Liver (tissue), 9 donors: ENCODE results near the gene SLC1A2. TPM values are rescaled to one million over a fixed set of nuclear protein-coding genes. Genes with fewer than 3 reads are reported as not detected.

Experiments
- DNase-seq: peaks from one replicate; pipeline ENCODE4 v3.0.0-alpha.2; 2017; ENCODE audit warnings: low spot score
- H3K27ac ChIP-seq, 2 donors: one replicate each; pipeline ENCODE4 v1.7.0; 2013; ENCODE audit warnings: inconsistent platforms in 2 of 2, low read length in 2 of 2, control low read depth in 1 of 2, low read depth in 1 of 2, mild to moderate bottlenecking in 1 of 2
- H3K27me3 ChIP-seq, 4 donors: one replicate each; pipeline versions ENCODE4 v1.6.1 to v1.7.0; 2013; ENCODE audit warnings: low read length in 3 of 4, inconsistent platforms in 1 of 4, mild to moderate bottlenecking in 1 of 4, moderate library complexity in 1 of 4; ENCODE audit not compliant: control insufficient read depth in 4 of 4, insufficient read depth in 4 of 4
- H3K36me3 ChIP-seq, 4 donors: one replicate each; pipeline versions ENCODE4 v1.6.1 to v1.7.0; 2013; ENCODE audit warnings: low read length in 3 of 4, mild to moderate bottlenecking in 3 of 4, low read depth in 1 of 4, moderate library complexity in 1 of 4; ENCODE audit not compliant: control insufficient read depth in 4 of 4, insufficient read depth in 3 of 4
- H3K4me1 ChIP-seq, 4 donors: one replicate each; pipeline versions ENCODE4 v1.6.1 to v1.7.0; 2013; ENCODE audit warnings: low read length in 3 of 4, mild to moderate bottlenecking in 3 of 4, moderate library complexity in 1 of 4; ENCODE audit not compliant: control insufficient read depth in 4 of 4, insufficient read depth in 4 of 4
- H3K4me3 ChIP-seq, 3 donors: one replicate each; pipeline versions ENCODE4 v1.6.1 to v1.7.0; 2013; ENCODE audit warnings: low read length in 3 of 3, control low read depth in 1 of 3, low read depth in 1 of 3, mild to moderate bottlenecking in 1 of 3
- H3K9ac ChIP-seq, 2 donors: one replicate each; pipeline ENCODE4 v1.7.0; 2013; ENCODE audit warnings: low read length in 2 of 2, mild to moderate bottlenecking in 2 of 2, moderate library complexity in 2 of 2, control low read depth in 1 of 2, low read depth in 1 of 2
- H3K9me3 ChIP-seq, 4 donors: one replicate each; pipeline versions ENCODE4 v1.6.1 to v1.7.0; 2013; ENCODE audit warnings: low read length in 3 of 4; ENCODE audit not compliant: control insufficient read depth in 4 of 4
- EGR1 ChIP-seq, 2 donors: IDR thresholded peaks; 2 replicates each; pipeline ENCODE4 v1.6.1; 2016 to 2018; ENCODE audit warnings: antibody characterized with exemption in 2 of 2, low read depth in 2 of 2
- FOXA1 ChIP-seq: IDR thresholded peaks from 2 replicates; pipeline ENCODE4 v1.6.1; 2016; ENCODE audit warnings: antibody characterized with exemption
- FOXA2 ChIP-seq: IDR thresholded peaks from 2 replicates; pipeline ENCODE4 v1.6.1; 2016; ENCODE audit warnings: antibody characterized with exemption
- GABPA ChIP-seq, 2 donors: IDR thresholded peaks in 1 of 2; conservative IDR thresholded peaks in 1 of 2; 2 replicates each; pipeline ENCODE4 v1.6.1; 2016; ENCODE audit warnings: antibody characterized with exemption in 2 of 2, mild to moderate bottlenecking in 1 of 2, moderate library complexity in 1 of 2
- HNF4A ChIP-seq, 2 donors: conservative IDR thresholded peaks; 2 replicates each; pipeline ENCODE4 v1.6.1; 2016; ENCODE audit warnings: antibody characterized with exemption in 2 of 2, mild to moderate bottlenecking in 2 of 2
- JUND ChIP-seq, 2 donors: IDR thresholded peaks; 2 replicates each; pipeline ENCODE4 v1.6.1; 2016; ENCODE audit warnings: antibody characterized with exemption in 2 of 2
- RAD21 ChIP-seq, 2 donors: IDR thresholded peaks; 2 replicates each; pipeline ENCODE4 v1.6.1; 2016; ENCODE audit warnings: antibody characterized with exemption in 2 of 2, mild to moderate bottlenecking in 2 of 2
- RXRA ChIP-seq, 2 donors: IDR thresholded peaks; 2 replicates each; pipeline ENCODE4 v1.6.1; 2017 to 2018; ENCODE audit warnings: antibody characterized with exemption in 2 of 2, mild to moderate bottlenecking in 1 of 2
- SP1 ChIP-seq: IDR thresholded peaks from 2 replicates; pipeline ENCODE4 v1.6.1; 2018; ENCODE audit warnings: antibody characterized with exemption, mild to moderate bottlenecking
- TAF1 ChIP-seq: conservative IDR thresholded peaks from 2 replicates; pipeline ENCODE4 v1.6.1; 2016; ENCODE audit warnings: antibody characterized with exemption, mild to moderate bottlenecking
- YY1 ChIP-seq: IDR thresholded peaks from 2 replicates; pipeline ENCODE4 v1.6.1; 2016; ENCODE audit warnings: antibody characterized with exemption, mild to moderate bottlenecking
- WGBS: extraction: QIAGEN DNeasy Blood & Tissue Kit; methylation state at CpG from one replicate; pipeline ENCODE4 v1.1.7; 2013; 5-methylcytosine and 5-hydroxymethylcytosine counted together
- polyA plus RNA-seq, 2 donors: library from polyadenylated mRNA; stranded (reverse) in 1 of 2; unstranded in 1 of 2; fragments of 200-250 nt in 1 of 2; fragments of >200 nt in 1 of 2; fragmentation: Nextera tagmentation in 1 of 2; extraction: Ambion mirVana in 1 of 2; gene quantifications; one replicate each; pipeline versions ENCODE4 v1.2.1 to v1.2.3, GENCODE V29; 2013 to 2015
- total RNA-seq, 2 donors: library from RNA; depleted of rRNA; stranded (reverse); fragments of >200 nt; gene quantifications; one replicate each; pipeline ENCODE4 v1.2.3, GENCODE V29; 2014
- TF ChIP-seq, protein P1 (sequence below): IDR thresholded peaks from 2 replicates; pipeline ENCODE4 v1.6.1; 2016; ENCODE audit warnings: antibody characterized with exemption
- TF ChIP-seq, protein P2 (sequence below): fragments of 150-350 bp; IDR thresholded peaks from 2 replicates; pipeline ENCODE4 v1.5.1; 2017; ENCODE audit warnings: improper control_type of control experiment, low read depth, low read length; ENCODE audit not compliant: missing input control
- TF ChIP-seq, protein P3 (sequence below): IDR thresholded peaks from 2 replicates; pipeline ENCODE4 v1.6.1; 2016; ENCODE audit warnings: antibody characterized with exemption, mild to moderate bottlenecking
- TF ChIP-seq, protein P4 (sequence below): IDR thresholded peaks from 2 replicates; pipeline ENCODE4 v1.6.1; 2016; ENCODE audit warnings: antibody characterized with exemption
- TF ChIP-seq, protein P5 (sequence below): IDR thresholded peaks from 2 replicates; pipeline ENCODE4 v1.6.1; 2016; ENCODE audit warnings: antibody characterized with exemption
- donor health status: healthy.
- donor health status: healthy.
- donor health status: healthy.
- donor health status: healthy.
- donor health status: healthy.

SLC1A2 gene
- total and polyA plus RNA-seq, 4 donors = 6.4 to 19.5 (median 13.5) TPM

DNA sequence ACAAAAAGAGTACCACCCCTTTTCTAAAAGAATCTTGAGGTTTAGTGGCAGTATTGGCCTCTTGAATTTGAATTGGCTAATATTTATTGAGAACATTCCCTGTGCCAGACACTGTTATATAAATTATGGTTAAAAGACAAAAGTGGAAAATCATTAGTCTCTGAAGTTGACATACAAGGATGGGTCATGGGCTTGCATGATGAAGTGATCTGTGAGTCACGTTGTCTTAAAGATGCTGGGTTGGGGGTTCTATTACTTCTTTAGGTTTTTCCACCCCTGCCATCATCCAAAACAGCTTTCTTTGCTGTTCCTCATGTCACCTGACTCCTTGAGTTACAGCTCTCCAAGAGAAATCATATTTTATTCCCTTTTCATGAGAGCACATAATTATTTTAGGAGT lies 195.4 kb downstream of the SLC1A2 start:
- H3K27ac ChIP-seq = no peak overlapping the region
- WGBS = 91% methylated on average over 1 of the region's 1 CpG
- no peak for DNase-seq
- TF ChIP-seq, protein P1, sequence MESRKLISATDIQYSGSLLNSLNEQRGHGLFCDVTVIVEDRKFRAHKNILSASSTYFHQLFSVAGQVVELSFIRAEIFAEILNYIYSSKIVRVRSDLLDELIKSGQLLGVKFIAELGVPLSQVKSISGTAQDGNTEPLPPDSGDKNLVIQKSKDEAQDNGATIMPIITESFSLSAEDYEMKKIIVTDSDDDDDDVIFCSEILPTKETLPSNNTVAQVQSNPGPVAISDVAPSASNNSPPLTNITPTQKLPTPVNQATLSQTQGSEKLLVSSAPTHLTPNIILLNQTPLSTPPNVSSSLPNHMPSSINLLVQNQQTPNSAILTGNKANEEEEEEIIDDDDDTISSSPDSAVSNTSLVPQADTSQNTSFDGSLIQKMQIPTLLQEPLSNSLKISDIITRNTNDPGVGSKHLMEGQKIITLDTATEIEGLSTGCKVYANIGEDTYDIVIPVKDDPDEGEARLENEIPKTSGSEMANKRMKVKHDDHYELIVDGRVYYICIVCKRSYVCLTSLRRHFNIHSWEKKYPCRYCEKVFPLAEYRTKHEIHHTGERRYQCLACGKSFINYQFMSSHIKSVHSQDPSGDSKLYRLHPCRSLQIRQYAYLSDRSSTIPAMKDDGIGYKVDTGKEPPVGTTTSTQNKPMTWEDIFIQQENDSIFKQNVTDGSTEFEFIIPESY = no peak
- TF ChIP-seq GABPA (IDR thresholded peaks at IDR 0.05 in 1 of 2, conservative IDR thresholded peaks at IDR 0.05 in 1 of 2) (no peak), EGR1 (IDR thresholded peaks at IDR 0.05; ENCODE audit: low read depth in 2 of 2) (no peak), SP1 (no peak), RXRA (IDR thresholded peaks at IDR 0.05) (no peak), JUND (IDR thresholded peaks at IDR 0.05) (no peak), RAD21 (IDR thresholded peaks at IDR 0.05) (no peak)
- TF ChIP-seq, protein P2, sequence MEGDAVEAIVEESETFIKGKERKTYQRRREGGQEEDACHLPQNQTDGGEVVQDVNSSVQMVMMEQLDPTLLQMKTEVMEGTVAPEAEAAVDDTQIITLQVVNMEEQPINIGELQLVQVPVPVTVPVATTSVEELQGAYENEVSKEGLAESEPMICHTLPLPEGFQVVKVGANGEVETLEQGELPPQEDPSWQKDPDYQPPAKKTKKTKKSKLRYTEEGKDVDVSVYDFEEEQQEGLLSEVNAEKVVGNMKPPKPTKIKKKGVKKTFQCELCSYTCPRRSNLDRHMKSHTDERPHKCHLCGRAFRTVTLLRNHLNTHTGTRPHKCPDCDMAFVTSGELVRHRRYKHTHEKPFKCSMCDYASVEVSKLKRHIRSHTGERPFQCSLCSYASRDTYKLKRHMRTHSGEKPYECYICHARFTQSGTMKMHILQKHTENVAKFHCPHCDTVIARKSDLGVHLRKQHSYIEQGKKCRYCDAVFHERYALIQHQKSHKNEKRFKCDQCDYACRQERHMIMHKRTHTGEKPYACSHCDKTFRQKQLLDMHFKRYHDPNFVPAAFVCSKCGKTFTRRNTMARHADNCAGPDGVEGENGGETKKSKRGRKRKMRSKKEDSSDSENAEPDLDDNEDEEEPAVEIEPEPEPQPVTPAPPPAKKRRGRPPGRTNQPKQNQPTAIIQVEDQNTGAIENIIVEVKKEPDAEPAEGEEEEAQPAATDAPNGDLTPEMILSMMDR = no peak
- no peaks in the 10 kb centered on the region for H3K4me1 ChIP-seq
- no peaks in the 10 kb centered on the region for H3K27me3 ChIP-seq
- H3K9ac ChIP-seq = no peak overlapping the region
- no peak overlapping the region for H3K4me3 ChIP-seq
- H3K36me3 ChIP-seq = peaks cover 0 to 2% (median 0%) of the 10 kb centered on the region in 4 donors
- H3K9me3 ChIP-seq = no peaks in the 10 kb centered on the region

DNA sequence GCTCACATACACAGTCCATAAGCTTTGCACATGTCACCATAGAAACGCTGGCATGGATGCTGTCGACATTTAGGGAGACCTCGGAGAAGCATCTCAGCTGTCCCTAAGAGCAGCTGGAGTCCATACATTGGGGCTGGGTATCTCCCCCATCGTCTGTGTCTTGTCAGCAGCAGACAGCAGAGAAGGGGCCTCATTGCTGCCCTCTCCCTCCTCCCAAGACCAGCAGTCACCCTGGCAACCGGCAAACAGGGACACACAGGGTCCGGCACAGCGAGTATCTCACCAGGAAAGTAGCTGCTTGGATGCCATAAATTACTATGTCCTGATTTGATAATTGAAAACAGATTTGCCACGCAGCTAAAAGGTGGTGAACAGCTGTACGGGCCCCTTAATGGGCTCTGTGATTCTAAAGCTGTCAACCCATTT lies 196.0 kb downstream of the SLC1A2 start:
- DNase-seq = no peak
- 84% methylated on average over 9 of the region's 9 CpGs for WGBS
- TF ChIP-seq TAF1 = no peak
- no peak for TF ChIP-seq FOXA1
- no peak for TF ChIP-seq YY1
- Histone ChIP-seq H3K9me3 (no peaks in the 10 kb centered on the region), H3K4me1 (no peaks in the 10 kb centered on the region), H3K27ac (no peak overlapping the region), H3K4me3 (no peak overlapping the region), H3K9ac (no peak overlapping the region), H3K27me3 (no peaks in the 10 kb centered on the region), H3K36me3 (peaks cover 0 to 2% (median 0%) of the 10 kb centered on the region in 4 donors)

DNA sequence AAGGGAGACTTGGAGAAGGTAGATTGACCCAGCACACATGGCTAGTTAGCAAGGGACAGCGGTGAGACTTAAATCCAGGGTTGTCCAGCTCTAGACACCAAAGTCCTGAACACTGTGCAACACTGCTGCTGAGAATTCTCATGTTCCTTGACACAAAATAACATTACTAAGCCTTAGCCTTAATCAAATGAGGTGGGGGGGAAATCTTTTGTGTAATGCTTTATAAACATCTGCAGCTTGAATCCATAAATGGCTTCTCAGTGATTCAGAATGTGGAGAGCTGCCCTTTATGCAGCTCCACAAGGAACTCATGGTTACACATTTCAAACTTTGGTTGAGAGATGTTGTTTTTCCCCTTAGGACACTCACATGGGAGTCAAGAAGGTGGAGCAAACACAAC lies 200.4 kb downstream of the SLC1A2 start:
- DNase-seq = no peak
- no peak overlapping the region for H3K4me3 ChIP-seq
- H3K27me3 ChIP-seq = no peaks in the 10 kb centered on the region
- H3K4me1 ChIP-seq = no peaks in the 10 kb centered on the region
- H3K36me3 ChIP-seq = peaks cover 0 to 2% (median 0%) of the 10 kb centered on the region in 4 donors
- no peaks in the 10 kb centered on the region for H3K9me3 ChIP-seq
- no peak overlapping the region for H3K9ac ChIP-seq
- TF ChIP-seq, protein P3, sequence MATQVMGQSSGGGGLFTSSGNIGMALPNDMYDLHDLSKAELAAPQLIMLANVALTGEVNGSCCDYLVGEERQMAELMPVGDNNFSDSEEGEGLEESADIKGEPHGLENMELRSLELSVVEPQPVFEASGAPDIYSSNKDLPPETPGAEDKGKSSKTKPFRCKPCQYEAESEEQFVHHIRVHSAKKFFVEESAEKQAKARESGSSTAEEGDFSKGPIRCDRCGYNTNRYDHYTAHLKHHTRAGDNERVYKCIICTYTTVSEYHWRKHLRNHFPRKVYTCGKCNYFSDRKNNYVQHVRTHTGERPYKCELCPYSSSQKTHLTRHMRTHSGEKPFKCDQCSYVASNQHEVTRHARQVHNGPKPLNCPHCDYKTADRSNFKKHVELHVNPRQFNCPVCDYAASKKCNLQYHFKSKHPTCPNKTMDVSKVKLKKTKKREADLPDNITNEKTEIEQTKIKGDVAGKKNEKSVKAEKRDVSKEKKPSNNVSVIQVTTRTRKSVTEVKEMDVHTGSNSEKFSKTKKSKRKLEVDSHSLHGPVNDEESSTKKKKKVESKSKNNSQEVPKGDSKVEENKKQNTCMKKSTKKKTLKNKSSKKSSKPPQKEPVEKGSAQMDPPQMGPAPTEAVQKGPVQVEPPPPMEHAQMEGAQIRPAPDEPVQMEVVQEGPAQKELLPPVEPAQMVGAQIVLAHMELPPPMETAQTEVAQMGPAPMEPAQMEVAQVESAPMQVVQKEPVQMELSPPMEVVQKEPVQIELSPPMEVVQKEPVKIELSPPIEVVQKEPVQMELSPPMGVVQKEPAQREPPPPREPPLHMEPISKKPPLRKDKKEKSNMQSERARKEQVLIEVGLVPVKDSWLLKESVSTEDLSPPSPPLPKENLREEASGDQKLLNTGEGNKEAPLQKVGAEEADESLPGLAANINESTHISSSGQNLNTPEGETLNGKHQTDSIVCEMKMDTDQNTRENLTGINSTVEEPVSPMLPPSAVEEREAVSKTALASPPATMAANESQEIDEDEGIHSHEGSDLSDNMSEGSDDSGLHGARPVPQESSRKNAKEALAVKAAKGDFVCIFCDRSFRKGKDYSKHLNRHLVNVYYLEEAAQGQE = no peak
- TF ChIP-seq HNF4A (conservative IDR thresholded peaks at IDR 0.05) (no peak), SP1 (no peak), FOXA1 (no peak), FOXA2 (no peak), GABPA (IDR thresholded peaks at IDR 0.05 in 1 of 2, conservative IDR thresholded peaks at IDR 0.05 in 1 of 2) (no peak), RXRA (IDR thresholded peaks at IDR 0.05) (no peak), RAD21 (IDR thresholded peaks at IDR 0.05) (no peak), YY1 (no peak), JUND (IDR thresholded peaks at IDR 0.05) (no peak), TAF1 (no peak)
- TF ChIP-seq, protein P4, sequence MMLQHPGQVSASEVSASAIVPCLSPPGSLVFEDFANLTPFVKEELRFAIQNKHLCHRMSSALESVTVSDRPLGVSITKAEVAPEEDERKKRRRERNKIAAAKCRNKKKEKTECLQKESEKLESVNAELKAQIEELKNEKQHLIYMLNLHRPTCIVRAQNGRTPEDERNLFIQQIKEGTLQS = no peak
- TF ChIP-seq, protein P1 = no peak
- TF ChIP-seq, protein P5, sequence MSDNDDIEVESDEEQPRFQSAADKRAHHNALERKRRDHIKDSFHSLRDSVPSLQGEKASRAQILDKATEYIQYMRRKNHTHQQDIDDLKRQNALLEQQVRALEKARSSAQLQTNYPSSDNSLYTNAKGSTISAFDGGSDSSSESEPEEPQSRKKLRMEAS = no peak
- WGBS = 100% methylated on average over 1 of the region's 1 CpG
- no peak overlapping the region for H3K27ac ChIP-seq
